Fibroblast of the aortic adventitia (primary cell): ENCODE data around the gene GRIP1. TPM values are rescaled to one million over a fixed set of nuclear protein-coding genes. Genes with fewer than 3 reads are reported as not detected.

Experiments
- DNase-seq: peaks from one replicate; pipeline ENCODE4 v3.0.0-alpha.2; 2010; ENCODE audit warnings: low read depth
- H3K4me3 ChIP-seq: 2 replicates; pipeline ENCODE4 v1.5.1; 2011; ENCODE audit warnings: low read depth, mild to moderate bottlenecking, control low read depth, low read length, moderate library complexity
- CTCF ChIP-seq: IDR thresholded peaks from 2 replicates; pipeline ENCODE4 v1.5.1; 2011; ENCODE audit warnings: mild to moderate bottlenecking, low read length, control low read depth, inconsistent platforms; ENCODE audit not compliant: insufficient read depth
- total RNA-seq: library from RNA; depleted of rRNA; stranded (reverse); fragments of >200 nt; gene quantifications from 2 replicates; pipeline ENCODE4 v1.2.3, GENCODE V29; 2012; ENCODE audit warnings: low replicate concordance

Gene GRIP1
- total RNA-seq, 1 donor, result 0.90 TPM

- TF ChIP-seq CTCF, result no peak
- DNase-seq, result no peak
Measured at GRCh38 chr12:66636771-66637170, 42.1 kb downstream of the GRIP1 start.

GRCh38 chr12:66633676-66634075, 45.2 kb downstream of the GRIP1 start:
- peak; percentile 40 for DNase-seq

More at GRCh38 chr12:66636771-66637170, 42.1 kb downstream of the GRIP1 start:
- no peak overlapping the region for H3K4me3 ChIP-seq

GRCh38 chr12:66629138-66629870, 49.6 kb downstream of the GRIP1 start:
- no peak for DNase-seq
- TF ChIP-seq CTCF, result no peak
- no peak overlapping the region for H3K4me3 ChIP-seq

More at GRCh38 chr12:66633676-66634075, 45.2 kb downstream of the GRIP1 start:
- no peak for TF ChIP-seq CTCF
- H3K4me3 ChIP-seq, result no peak overlapping the region

GRCh38 chr12:66627988-66628317, 50.9 kb downstream of the GRIP1 start:
- TF ChIP-seq CTCF, result no peak
- no peak overlapping the region for H3K4me3 ChIP-seq
- DNase-seq, result no peak

DNA sequence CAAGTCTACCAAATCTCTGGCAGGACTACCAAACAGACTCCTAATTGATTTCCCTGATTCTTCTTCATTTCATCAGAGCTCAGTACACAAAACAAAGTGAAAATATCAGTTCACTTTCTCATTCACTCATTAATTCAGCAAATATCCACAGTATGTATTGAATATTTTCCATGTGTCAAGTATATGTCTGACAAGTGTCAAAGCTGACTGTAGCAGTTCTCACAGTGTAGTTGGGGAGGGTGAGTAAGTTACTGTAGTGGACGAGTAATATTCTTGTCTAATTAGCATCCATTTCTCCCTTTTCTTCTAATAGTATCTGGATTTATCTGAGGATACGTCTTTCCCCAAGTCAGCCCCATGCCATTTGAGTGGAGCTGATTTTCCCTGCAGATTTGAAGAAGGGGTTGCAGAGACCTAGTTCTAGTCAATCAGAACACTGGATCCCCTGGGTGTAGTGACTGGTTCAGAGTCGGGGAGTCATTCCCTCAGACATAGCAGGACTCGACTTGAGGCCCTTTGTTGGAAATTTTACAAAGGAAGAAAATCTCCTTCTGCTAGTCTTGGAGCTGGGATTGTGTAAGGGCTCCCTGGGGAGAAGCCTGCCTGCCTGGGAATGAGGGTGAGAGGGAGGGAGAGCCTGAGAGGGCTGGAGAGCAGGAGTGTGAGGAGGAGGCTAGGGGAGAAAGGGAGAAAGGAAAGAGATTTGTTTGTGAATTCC, 51.4 kb downstream of the GRIP1 start:
- no peak for TF ChIP-seq CTCF
- no peak overlapping the region for H3K4me3 ChIP-seq
- DNase-seq, result no peak

- no peak overlapping the region for H3K4me3 ChIP-seq
- DNase-seq, result no peak
- TF ChIP-seq CTCF, result no peak
Measured at GRCh38 chr12:66624806-66625205, 54.1 kb downstream of the GRIP1 start.
